T1000 (cell line): Measurements from ENCODE around the gene IMP4.
"Not testable (repeated sequence)": the region's sequence is repeated elsewhere in the genome, so short reads cannot be mapped to it uniquely, and the experiment has no call there.

Source experiments
- DNase-seq: peaks from one replicate; lab custom pipeline; 2025; ENCODE audit warnings: mixed read lengths; lab: John Stamatoyannopoulos, UW

IMP4 gene

GRCh38 chr2:130342533-130343275 lies at the start of gene IMP4:
Gene IMP4, plus strand, starts transcription at chr2:130342897. Its CDS starts 36 bp downstream, at chr2:130342933.
- DNase-seq, result peak; percentile 93

GRCh38 chr2:130300258-130300969 lies 42.3 kb upstream of the IMP4 start:
- no peak for DNase-seq

GRCh38 chr2:130300970-130301348 lies 41.7 kb upstream of the IMP4 start:
- no peak for DNase-seq

- no peak for DNase-seq
Measured at GRCh38 chr2:130302164-130302886, 40.4 kb upstream of the IMP4 start.

- DNase-seq, result no peak
Measured at GRCh38 chr2:130303169-130303568, 39.5 kb upstream of the IMP4 start.

- DNase-seq, result no peak
Measured at GRCh38 chr2:130304726-130305125, 38.0 kb upstream of the IMP4 start.

GRCh38 chr2:130307850-130308249 lies 34.8 kb upstream of the IMP4 start:
- no peak for DNase-seq

- no peak for DNase-seq
Measured at GRCh38 chr2:130310881-130311280, 31.8 kb upstream of the IMP4 start.

GRCh38 chr2:130313812-130314334 lies 28.8 kb upstream of the IMP4 start:
- no peak for DNase-seq

- DNase-seq, result no peak
Measured at GRCh38 chr2:130314377-130314776, 28.3 kb upstream of the IMP4 start.

- DNase-seq, result no peak
Measured at GRCh38 chr2:130316596-130316995, 26.1 kb upstream of the IMP4 start.

- no peak for DNase-seq
Measured at GRCh38 chr2:130318906-130319305, 23.8 kb upstream of the IMP4 start.

GRCh38 chr2:130319536-130319935 lies 23.2 kb upstream of the IMP4 start:
- no peak for DNase-seq

GRCh38 chr2:130327703-130328527 lies 14.8 kb upstream of the IMP4 start:
- DNase-seq, result no peak

- DNase-seq, result no peak
Measured at GRCh38 chr2:130328710-130329109, 14.0 kb upstream of the IMP4 start.

GRCh38 chr2:130332271-130333073 lies 10.2 kb upstream of the IMP4 start:
- DNase-seq, result peak; percentile 54

- not testable (repeated sequence) for DNase-seq
Measured at GRCh38 chr2:130333253-130333652, 9.4 kb upstream of the IMP4 start.

GRCh38 chr2:130334026-130334425 lies 8.7 kb upstream of the IMP4 start:
- no peak for DNase-seq

GRCh38 chr2:130335226-130335625 lies 7.5 kb upstream of the IMP4 start:
- DNase-seq, result no peak

GRCh38 chr2:130336150-130336876 lies 6.4 kb upstream of the IMP4 start:
- no peak for DNase-seq
